ENCODE results near the gene LAMTOR4. TPM values are rescaled to one million over a fixed set of nuclear protein-coding genes. Genes with fewer than 3 reads are reported as not detected.

Gene LAMTOR4
- total and polyA plus RNA-seq, 7 donors, result 48.7 to 141 (median 74.6) TPM

DNA sequence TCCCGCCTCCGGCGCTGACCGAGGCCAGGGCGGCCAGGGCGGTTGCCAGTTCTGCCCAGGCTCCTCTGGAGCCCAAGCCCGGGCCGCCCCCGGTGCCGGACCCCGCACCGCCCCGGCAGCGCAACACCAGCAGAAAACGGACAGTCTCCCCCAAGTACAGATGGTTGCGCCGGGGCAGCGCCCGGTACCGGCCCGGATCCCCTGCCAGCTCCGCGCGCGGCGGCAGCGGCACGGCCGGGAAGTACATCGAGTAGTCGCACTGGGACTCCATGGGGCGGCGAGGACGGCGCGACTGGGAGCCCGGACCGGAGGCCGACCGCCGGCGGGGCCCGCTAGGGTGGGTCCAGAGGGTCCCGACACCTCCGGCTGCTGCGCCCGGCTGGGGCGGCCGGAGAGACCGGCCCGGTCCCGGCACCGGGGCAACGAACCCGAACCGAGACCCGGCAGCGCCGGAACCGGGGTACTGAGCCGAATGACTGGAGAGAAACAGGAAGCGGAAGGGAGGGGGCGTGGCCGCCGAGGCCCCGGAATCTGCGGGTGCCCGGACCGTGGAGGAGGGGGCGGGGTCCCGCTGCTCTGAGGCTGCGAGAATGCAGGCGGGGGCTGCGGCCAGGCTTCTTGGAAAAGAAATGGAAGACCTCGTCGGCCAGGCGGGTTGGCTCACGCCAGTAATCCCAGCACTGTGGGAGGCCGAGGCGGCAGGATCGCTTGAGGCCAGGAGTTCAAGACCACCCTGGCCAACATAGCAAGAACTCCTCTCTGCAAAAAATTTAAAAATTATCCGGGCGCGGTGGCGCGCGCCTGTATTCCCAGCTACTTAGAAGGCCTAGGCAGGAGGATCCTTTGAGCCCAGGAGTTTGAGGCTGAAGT, 9.7 kb downstream of the LAMTOR4 start, which contains the start of gene TRAPPC14:
TSS of gene TRAPPC14 (minus strand) at position 495 of the 870 bp plus-strand sequence. CDS start at position 271, 224 bp downstream.
- ATAC-seq (peak; percentile 84 to 93 (median 88)), DNase-seq (peak; percentile 94 to 95)
- Histone ChIP-seq H3K9me3 (no peaks in the 10 kb centered on the region), H3K36me3 (ENCODE audit: insufficient read depth in 1 of 2, low read depth in 1 of 2) (peaks cover 4 to 37% of the 10 kb centered on the region in 2 donors), H3K4me3 (peak within 1 kb of the TSS; percentile 93), H3K27ac (peak within 1 kb of the TSS; percentile 86), H3K4me1 (peaks cover 12% of the 10 kb centered on the region), H3K27me3 (ENCODE audit: insufficient read depth in 3 of 3, low read length in 2 of 3) (no peaks in the 10 kb centered on the region)
- 0 to 1% (median 1%) methylated on average over 63 to 87 of the region's 87 CpGs for WGBS, 3 donors
- intact Hi-C loops (cut with DNase I), result loop anchor here in 1 of 2 donors (10.0 kb wide), 1 partner anchor 56 kb away; the partner anchor contains the start of gene PVRIG
- TF ChIP-seq CTCF (IDR thresholded peaks at IDR 0.05), result no peak

GRCh38 chr7:100159099-100159623, 10.4 kb downstream of the LAMTOR4 start:
- Histone ChIP-seq H3K27ac (peak overlapping the region; percentile 86), H3K9me3 (no peaks in the 10 kb centered on the region), H3K27me3 (ENCODE audit: insufficient read depth in 3 of 3, low read length in 2 of 3) (no peaks in the 10 kb centered on the region), H3K4me1 (peaks cover 12% of the 10 kb centered on the region), H3K4me3 (peak overlapping the region; percentile 93), H3K36me3 (ENCODE audit: insufficient read depth in 1 of 2, low read depth in 1 of 2) (peaks cover 4 to 30% of the 10 kb centered on the region in 2 donors)
- DNase-seq (no peak), ATAC-seq (no peak)
- intact Hi-C loops (cut with DNase I), result loop anchor here in 1 of 2 donors (10.0 kb wide), 1 partner anchor 56 kb away; the partner anchor contains the start of gene PVRIG
- TF ChIP-seq CTCF (IDR thresholded peaks at IDR 0.05), result no peak
- WGBS, 3 donors, result 61 to 67% (median 64%) methylated on average over 7 of the region's 7 CpGs

- no peaks in the 10 kb centered on the region for H3K9me3 ChIP-seq
- H3K27me3 ChIP-seq (ENCODE audit: insufficient read depth in 3 of 3, low read length in 2 of 3), result no peaks in the 10 kb centered on the region
- no peak for TF ChIP-seq CTCF (IDR thresholded peaks at IDR 0.05)
- ATAC-seq (no peak), DNase-seq (no peak)
- H3K4me1 ChIP-seq, result peaks cover 12% of the 10 kb centered on the region
- H3K36me3 ChIP-seq (ENCODE audit: insufficient read depth in 1 of 2, low read depth in 1 of 2), result peaks cover 4 to 22% of the 10 kb centered on the region in 2 donors
- intact Hi-C loops (cut with DNase I), result no loop called here
- no peak overlapping the region for H3K27ac ChIP-seq
- no peak overlapping the region for H3K4me3 ChIP-seq
- WGBS, 3 donors, result 86 to 90% (median 90%) methylated on average over 18 of the region's 18 CpGs
Measured at GRCh38 chr7:100160067-100160466, 11.3 kb downstream of the LAMTOR4 start.

DNA sequence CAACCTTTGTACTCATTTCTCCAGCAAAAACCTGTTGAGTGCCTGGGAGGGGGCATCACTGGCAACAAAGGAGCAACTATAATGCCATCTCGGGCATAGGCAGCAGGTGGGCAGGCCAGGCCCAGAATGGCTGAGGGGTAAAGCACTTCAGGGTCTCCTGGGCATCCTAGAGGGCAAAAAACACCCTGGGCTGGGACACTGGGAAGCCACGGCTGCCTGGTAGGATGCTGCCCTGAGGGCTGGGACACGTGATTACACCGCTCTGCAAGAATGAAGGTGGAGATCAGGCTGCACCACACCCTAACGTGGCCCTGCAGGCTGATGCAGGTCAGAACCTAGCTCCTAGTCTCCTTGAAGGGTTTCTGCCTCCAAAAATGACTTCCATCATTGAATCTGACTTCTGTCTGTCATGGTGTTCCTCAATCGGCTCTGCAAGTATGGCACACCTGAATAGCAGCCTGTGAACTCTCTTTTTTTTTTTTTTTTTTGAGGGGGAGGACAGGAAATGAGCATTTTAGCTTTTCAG, 14.4 kb downstream of the LAMTOR4 start:
- intact Hi-C loops (cut with DNase I), result no loop called here
- H3K9me3 ChIP-seq, result no peaks in the 10 kb centered on the region
- DNase-seq, result no peak
- no peaks in the 10 kb centered on the region for H3K36me3 ChIP-seq (ENCODE audit: insufficient read depth in 1 of 2, low read depth in 1 of 2)
- H3K4me1 ChIP-seq, result peaks cover under 1% of the 10 kb centered on the region
- WGBS, 3 donors, result 67 to 74% (median 69%) methylated on average over 6 of the region's 6 CpGs
- no peak for TF ChIP-seq CTCF (IDR thresholded peaks at IDR 0.05)
- no peak for ATAC-seq
- peaks cover 0 to 19% (median 6%) of the 10 kb centered on the region in 3 donors for H3K27me3 ChIP-seq (ENCODE audit: insufficient read depth in 3 of 3, low read length in 2 of 3)
- no peak overlapping the region for H3K4me3 ChIP-seq
- no peak overlapping the region for H3K27ac ChIP-seq
